ENCODE measurements around the gene FAIM.

DNA sequence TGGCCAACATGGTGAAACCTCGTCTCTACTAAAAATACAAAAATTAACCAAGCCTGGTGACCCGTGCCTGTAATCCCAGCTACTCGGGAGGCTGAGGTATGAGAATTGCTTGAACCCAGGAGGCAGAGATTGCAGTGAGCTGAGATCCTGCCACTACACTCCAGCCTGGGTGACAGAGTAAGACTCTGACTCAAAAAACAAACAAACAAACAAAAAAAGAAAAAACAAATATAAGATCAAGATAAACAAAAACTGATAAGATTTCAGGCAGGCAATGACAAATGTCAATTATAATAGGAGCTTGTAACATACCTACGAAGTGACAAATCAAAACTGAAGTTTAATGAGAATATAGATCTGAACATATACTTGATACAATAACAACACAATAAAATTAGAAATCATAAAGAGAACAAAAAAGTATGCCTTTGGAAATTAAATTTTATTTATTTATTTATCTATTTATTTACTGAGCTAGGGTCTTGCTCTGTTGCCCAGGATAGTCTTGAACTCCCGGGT lies 70.4 kb downstream of the FAIM start:
- no peak for TF ChIP-seq CTCF (IDR thresholded peaks at IDR 0.05)
- no peak for TF ChIP-seq POLR2AphosphoS5 (IDR thresholded peaks at IDR 0.05)
